NCI-H82 treated with DMSO at 0.1 percent for 48 hours (cell line): ENCODE results near the gene CSF2.

ENCODE experiments used
- DNase-seq: peaks from one replicate; lab custom pipeline; 2025; ENCODE audit not compliant: unreplicated experiment; lab: John Stamatoyannopoulos, UW

Gene CSF2

GRCh38 chr5:132073231-132074013 is at the start of gene CSF2:
TSS of gene CSF2 (plus strand) at chr5:132073789. CDS start at chr5:132073824, 35 bp downstream.
- DNase-seq = no peak

DNA sequence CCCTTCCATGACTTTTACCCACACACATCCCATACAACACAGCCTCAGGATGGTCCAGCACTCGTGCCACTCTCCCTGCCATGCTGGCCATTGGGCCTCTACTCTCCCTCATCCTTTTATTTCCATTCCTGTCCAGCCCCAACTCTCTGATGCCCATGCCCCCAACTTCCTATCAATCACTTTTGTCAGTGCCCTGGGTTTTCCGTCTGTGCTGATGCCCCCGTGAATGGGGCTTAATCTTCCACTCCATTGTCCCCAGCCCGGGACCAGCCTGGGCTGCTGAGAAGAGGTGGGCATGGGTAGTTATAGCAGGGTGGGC is 49.5 kb upstream of the CSF2 start:
- no peak for DNase-seq

DNA sequence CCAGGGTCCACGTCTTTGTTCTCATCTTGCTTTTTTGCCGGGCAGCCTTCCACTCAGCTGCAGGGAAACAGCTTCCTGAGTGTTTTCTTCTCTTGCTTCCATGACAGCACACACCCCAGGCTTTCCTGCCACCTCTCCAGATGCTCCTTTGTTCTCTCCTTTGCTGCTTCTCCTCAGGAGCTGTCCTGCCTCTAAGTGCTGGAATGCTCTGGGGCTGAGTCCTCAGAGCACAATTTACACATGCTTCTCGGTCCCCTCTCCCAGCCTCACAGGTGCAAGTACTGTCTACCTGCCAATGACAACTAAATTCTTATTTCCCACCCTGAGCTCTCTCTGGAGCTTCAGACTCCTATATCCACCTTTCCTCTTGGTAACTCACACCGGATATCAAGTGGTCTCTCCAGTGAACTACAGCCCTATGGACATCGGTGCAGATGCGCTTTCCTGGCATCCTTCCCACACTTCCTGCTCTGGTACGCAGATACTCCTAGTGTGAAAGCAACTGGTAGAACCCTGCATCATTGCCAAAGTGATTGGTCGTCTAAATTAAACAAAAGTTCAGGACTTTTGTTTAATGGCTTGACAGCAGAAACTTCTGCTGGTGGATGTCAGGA is 48.7 kb upstream of the CSF2 start:
- no peak for DNase-seq

GRCh38 chr5:132025403-132025971 is 48.1 kb upstream of the CSF2 start:
- no peak for DNase-seq

DNA sequence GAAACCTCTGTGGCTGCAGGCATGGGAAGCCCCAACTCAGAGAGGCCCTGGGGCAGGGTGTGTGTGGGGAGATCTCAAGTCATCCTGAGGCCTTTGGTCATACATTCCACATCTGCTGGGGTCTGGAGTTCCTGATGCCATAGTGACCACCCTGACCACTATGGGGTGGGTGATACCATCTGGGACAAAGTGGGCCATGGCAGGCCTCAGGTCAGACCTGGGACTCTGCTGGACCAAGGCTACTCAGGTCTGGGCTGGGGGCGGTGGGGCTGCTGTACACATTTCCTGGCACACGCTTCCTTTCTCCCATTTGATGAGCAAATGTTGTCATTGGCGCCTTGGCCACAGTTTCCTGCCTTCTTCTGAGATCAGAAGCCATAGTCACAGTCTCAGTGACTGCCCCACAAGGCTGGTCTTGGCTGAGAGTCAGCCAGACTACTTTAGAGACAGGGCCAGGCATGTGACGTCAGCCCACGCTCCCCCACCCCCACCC is 47.0 kb upstream of the CSF2 start:
- DNase-seq = no peak

DNA sequence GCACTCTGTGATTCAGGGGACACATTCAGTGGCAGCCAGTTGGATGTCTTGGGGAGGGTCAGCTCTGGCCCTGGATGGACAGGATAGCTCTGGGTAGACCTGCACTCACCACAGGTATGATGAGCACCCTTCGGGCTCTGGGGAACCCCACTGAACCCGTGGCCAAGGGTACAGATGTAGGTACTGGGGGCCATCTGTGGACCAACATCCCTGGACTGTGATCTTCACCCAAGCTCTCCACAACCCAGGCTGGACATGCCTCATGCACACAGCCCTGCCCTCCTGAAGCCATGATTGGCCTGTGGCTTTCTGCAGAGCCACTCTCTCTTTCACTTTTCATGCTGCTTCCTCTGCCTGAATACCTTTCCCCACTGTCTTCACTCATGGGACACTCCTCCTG is 46.6 kb upstream of the CSF2 start:
- DNase-seq = no peak

GRCh38 chr5:132029609-132030330 is 43.8 kb upstream of the CSF2 start:
- DNase-seq = no peak

DNA sequence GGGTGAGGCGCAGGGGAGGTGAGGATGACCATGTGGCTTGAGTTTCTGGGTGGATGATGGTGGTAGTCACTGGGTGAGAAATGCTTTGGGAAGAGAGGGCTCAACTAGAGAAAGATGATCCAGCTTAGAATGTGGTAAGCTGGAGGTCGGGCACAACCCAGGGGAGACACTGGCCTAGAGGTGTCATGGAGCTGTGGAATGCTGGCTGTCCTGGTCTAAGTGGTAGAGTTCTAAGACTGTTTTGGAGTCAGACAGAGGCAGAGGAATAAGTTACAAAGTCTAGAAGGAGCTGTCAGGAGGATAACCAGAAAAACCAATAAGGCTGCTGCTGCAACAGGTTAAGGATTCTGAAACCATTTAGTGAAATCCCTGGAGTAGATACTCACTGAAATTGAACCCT is 43.0 kb upstream of the CSF2 start:
- DNase-seq = no peak

GRCh38 chr5:132032196-132032595 is 41.4 kb upstream of the CSF2 start:
- DNase-seq = no peak

DNA sequence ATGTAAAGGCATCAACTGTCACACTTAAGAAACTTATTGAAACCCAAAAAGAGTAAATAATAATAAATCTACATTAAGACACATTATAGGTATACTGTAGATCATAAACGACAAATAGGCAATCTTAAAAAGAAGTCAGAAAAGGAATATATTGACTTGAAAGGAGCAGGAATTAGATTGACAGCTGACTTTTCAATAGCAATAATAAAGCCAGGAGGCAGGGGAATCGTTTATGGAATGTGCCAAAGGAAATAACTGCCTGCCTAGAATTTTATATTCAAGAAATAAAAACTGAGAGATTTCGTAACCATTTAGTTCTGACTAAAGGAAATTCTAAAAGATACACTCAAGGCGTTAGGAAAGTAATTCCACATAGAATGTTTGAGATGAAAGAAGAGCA is 40.5 kb upstream of the CSF2 start:
- no peak for DNase-seq

DNA sequence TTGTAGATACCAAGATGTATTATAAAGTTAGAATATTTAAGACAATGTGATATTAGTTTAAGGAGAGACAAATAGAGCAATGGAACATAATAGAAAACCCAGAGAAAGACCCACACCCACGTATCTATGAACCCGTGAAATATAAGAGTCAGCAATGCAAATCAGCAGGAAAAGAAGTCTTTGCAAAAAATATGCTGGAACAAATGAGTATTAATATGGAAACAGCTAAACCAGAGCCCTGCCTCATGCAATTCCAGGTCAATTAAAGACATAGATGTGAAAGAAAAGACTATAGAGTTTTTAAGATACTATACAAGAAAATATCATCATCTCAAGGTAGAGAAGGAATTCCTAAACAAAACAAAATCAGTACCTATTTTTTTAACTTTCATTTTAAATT is 36.2 kb upstream of the CSF2 start:
- no peak for DNase-seq

DNA sequence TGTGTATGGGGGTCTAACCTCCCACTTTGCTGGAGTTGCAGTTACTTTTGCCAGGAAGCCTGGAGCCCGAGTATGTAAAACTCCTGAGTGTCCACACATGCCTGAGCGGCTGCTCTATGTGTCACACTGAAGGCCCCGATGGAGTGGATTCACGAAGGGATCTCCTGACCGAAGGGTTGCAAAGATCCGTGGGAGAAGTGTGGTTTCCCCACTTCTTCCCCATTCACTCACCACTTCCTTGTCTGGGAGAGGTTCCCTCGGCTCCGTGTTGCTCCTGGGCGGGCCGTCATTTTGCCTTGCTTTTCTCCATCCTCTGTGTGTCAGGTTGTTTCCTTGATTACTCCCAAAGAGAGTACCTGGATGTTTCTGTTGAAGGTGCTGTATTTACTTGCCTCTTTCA is 29.4 kb upstream of the CSF2 start:
- DNase-seq = no peak

- DNase-seq = no peak
Observed at GRCh38 chr5:132046880-132047299, 26.7 kb upstream of the CSF2 start.

- DNase-seq = no peak
Observed at GRCh38 chr5:132049093-132049492, 24.5 kb upstream of the CSF2 start.

DNA sequence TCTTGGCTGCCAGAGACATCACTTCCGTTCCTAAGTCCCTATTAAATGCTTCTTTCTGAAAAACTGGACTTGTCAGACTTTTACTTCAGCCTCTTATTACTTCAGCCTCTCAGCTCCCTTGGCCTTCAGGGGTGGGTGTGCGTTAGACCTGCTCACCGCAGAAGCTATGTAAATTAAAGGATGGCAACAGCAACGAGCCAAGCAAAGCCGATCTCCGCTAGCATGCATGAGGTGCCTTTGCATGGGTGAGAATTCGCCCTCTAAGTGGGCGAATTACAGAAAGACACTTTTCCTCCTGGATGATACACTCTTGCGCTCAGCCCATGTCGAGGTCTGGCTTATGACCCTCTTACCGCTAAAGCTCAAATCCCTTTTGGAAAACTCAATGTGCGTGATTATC is 24.0 kb upstream of the CSF2 start:
- no peak for DNase-seq

DNA sequence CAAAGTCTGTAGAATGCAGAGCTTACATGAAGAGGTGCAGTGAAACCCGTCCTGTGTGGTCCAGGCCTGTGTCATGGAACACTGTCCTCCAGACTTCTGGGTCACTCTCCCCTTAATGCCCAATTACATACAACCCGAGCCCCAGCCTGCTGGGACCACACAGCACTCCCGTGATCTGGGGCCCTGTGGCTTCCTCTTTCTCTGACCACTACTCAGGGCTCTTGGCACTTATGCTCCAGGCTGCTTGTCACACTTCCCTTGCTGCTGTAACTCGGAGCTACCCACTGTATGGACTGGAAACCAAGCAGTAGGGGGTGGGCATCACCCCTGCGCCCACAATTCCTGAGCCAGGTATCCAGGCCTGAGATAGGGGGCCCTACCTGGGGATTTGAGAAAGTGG is 23.5 kb upstream of the CSF2 start:
- no peak for DNase-seq

DNA sequence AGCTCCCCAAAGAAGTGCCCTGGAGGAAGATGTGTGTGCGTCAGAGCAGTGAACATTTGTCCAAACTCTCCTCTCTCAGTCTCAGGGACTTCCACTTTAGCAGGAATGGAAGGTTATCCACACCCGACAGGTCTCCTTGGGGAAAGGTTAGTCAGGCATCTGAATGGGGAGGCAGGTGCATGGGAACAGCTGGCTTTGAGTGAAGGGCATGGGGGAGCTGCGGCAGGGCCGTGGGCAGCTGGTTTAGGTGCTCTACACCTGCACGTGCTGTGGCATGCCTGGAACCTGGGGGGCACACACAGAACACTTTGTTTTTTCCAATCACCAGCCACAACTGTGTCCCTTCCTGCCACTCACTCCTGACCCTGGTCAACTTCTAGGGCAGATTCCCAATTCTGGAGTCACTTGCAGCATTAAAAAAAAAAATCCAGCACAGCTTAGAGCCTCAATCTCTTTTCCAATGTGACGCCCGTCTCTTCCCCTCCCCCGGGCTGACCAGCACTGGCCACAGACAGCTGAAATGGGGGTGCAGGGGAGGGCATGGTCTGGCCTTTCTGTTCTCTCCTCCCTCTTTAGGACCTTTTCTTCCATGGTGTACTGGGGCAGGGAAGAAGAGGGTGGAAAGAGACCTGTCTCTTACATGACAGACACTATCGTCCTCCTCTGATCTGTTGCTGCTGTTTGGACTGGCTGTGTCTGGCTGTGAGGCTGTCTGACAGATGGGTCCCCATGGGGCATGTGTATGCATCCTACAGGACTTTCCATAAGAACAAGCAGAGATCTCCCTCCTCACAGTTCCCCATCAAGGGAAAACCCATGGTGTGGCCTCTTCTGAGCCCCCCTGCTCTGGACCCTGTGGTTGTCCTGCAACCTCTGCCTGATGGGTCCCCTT is 22.7 kb upstream of the CSF2 start:
- no peak for DNase-seq

- DNase-seq = no peak
Observed at GRCh38 chr5:132052520-132052919, 21.1 kb upstream of the CSF2 start.

- DNase-seq = no peak
Observed at GRCh38 chr5:132053483-132053882, 20.1 kb upstream of the CSF2 start.

DNA sequence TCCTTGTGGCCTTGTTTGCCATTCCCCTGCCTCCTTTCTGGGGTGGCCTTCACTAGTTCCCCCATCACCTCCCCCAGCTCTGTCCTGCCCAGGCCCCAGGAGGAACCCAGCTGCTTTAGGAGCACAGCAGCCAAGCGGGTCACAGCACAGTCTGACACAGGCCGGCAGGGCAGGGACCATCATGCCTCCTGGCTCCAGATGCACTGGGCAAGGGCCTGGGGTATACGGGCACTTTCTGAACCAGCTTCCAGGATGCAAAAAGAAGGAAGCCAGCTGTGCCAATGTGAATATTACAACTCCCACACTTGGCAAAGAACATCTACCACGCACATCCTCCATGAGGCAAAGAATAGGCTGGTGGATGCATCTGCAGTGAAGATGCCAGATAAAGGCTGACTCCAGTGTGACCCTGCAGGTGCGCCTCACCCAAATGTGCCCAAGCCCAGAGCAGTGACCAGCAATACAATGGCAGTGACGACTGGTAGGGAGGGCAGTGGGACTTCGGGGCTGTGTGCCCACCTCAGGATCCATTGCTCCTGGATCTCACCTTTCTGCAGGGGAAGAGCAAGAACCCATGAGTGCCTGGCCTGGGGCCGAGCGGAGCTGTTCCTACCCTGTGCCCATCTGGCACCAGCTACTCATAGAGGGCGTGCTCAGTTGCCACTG is 19.4 kb upstream of the CSF2 start:
- DNase-seq = no peak
